ENCODE measurements around the gene SYCP2L. TPM values are rescaled to one million over a fixed set of nuclear protein-coding genes. Genes with fewer than 3 reads are reported as not detected.
"Not testable (repeated sequence)": the region's sequence is repeated elsewhere in the genome, so short reads cannot be mapped to it uniquely, and the experiment has no call there.

The SYCP2L gene
- total RNA-seq, 1 donor, result 0.36 TPM

DNA sequence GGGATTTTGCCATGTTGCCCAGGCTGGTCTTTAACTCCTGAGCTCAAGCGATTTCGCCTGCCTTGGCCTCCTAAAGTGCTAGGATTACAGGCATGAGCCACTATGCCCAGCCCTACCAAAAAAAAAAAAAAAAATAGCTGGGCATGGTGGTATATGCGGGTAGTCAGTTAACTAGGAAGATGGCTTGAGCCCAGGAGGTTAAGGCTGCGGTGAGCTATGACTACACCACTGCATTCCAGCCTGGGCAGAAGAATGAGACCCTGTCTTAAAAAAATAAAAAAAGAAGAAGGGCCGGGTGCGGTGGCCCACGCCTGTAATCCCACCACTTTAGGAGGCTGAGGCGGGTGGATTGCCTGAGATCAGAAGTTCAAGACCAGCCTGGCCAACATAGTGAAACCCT is 107.0 kb downstream of the SYCP2L start:
- Histone ChIP-seq H3K9me3 (ENCODE audit: low read depth, low read length) (no peaks in the 10 kb centered on the region), H3K36me3 (ENCODE audit: insufficient read depth, low read length) (no peaks in the 10 kb centered on the region)

DNA sequence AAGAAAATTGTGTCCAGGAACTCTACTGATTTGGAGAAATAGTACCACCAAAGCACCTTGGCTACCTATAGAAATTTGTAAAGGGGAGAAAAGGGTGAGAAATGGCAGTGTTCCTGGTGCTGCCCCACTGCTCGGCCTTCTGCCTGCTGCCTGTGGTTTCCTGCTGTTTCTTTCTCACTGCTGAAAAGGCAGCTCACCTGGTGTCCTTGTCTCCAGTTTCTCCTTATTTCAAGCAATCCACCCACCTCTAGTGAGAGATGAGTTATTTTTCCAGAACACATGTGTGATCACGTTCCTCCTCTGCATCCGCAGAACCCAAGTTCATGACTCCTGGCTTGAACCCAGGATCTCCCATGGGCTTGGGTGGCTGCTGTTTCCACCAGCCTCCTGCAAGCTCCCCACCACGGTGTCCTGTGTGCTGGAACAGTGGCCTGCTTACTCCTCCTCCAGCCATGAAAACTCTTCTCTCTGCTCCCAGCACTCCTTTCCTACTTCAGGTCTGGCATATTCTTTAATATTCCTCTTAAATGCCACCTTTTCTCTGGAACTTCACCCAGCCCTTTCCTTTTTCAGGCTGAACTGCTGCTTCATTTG is 108.4 kb downstream of the SYCP2L start:
- H4K20me1 ChIP-seq (ENCODE audit: insufficient read depth, low read length), result no peaks in the 10 kb centered on the region
- H3K36me3 ChIP-seq (ENCODE audit: insufficient read depth, low read length), result no peaks in the 10 kb centered on the region
- H3K27me3 ChIP-seq (ENCODE audit: insufficient read depth, low read length), result peaks cover 2% of the 10 kb centered on the region
- H3K79me2 ChIP-seq (ENCODE audit: insufficient read depth, low read length), result no peaks in the 10 kb centered on the region
- H3K9me3 ChIP-seq (ENCODE audit: low read depth, low read length), result no peaks in the 10 kb centered on the region
- H3K4me2 ChIP-seq (ENCODE audit: insufficient read depth, low read length), result no peak overlapping the region
- no peak for DNase-seq (ENCODE audit: insufficient read length, low spot score, missing footprints)
- no peak overlapping the region for H3K27ac ChIP-seq (ENCODE audit: low read depth, low read length)
- H3K4me3 ChIP-seq (ENCODE audit: insufficient read depth, low read length), result no peak overlapping the region
- TF ChIP-seq, protein P1, sequence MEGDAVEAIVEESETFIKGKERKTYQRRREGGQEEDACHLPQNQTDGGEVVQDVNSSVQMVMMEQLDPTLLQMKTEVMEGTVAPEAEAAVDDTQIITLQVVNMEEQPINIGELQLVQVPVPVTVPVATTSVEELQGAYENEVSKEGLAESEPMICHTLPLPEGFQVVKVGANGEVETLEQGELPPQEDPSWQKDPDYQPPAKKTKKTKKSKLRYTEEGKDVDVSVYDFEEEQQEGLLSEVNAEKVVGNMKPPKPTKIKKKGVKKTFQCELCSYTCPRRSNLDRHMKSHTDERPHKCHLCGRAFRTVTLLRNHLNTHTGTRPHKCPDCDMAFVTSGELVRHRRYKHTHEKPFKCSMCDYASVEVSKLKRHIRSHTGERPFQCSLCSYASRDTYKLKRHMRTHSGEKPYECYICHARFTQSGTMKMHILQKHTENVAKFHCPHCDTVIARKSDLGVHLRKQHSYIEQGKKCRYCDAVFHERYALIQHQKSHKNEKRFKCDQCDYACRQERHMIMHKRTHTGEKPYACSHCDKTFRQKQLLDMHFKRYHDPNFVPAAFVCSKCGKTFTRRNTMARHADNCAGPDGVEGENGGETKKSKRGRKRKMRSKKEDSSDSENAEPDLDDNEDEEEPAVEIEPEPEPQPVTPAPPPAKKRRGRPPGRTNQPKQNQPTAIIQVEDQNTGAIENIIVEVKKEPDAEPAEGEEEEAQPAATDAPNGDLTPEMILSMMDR (IDR thresholded peaks at IDR 0.05; ENCODE audit: extremely low read depth, low read depth, low read length), result no peak
- no peak overlapping the region for H2AFZ ChIP-seq (ENCODE audit: low read length)
- no peaks in the 10 kb centered on the region for H3K4me1 ChIP-seq (ENCODE audit: insufficient read depth, low read length)

More for the DNA sequence above, 107.0 kb downstream of the SYCP2L start:
- Histone ChIP-seq H3K79me2 (ENCODE audit: insufficient read depth, low read length) (no peaks in the 10 kb centered on the region), H3K4me1 (ENCODE audit: insufficient read depth, low read length) (no peaks in the 10 kb centered on the region), H3K4me2 (ENCODE audit: insufficient read depth, low read length) (no peak overlapping the region), H3K27ac (ENCODE audit: low read depth, low read length) (no peak overlapping the region), H3K4me3 (ENCODE audit: insufficient read depth, low read length) (no peak overlapping the region), H4K20me1 (ENCODE audit: insufficient read depth, low read length) (no peaks in the 10 kb centered on the region), H2AFZ (ENCODE audit: low read length) (no peak overlapping the region), H3K27me3 (ENCODE audit: insufficient read depth, low read length) (peaks cover 2% of the 10 kb centered on the region)
- no peak for DNase-seq (ENCODE audit: insufficient read length, low spot score, missing footprints)
- TF ChIP-seq, protein P1 (IDR thresholded peaks at IDR 0.05; ENCODE audit: extremely low read depth, low read depth, low read length), result no peak

DNA sequence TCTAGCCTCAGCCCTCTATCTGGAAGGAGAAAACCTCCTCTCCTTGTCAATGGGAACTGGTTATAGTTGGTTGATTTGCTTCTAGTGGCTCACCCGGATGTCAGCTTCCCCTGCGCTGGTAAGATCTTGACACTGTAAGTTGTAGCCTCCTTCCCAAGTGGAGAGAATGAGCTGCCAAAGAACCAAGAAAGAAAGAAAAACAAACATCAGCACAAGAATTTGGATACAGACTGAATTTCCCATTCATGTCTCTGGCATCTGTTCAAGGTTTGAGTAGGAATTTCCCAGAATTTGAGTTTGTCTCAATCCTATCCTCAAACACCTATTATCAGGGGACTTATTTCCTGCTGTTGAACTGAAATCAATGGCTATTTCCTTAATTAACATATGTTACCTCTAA is 113.1 kb downstream of the SYCP2L start:
- H2AFZ ChIP-seq (ENCODE audit: low read length), result peak overlapping the region; percentile 39
- no peak overlapping the region for H3K27ac ChIP-seq (ENCODE audit: low read depth, low read length)
- H4K20me1 ChIP-seq (ENCODE audit: insufficient read depth, low read length), result no peaks in the 10 kb centered on the region
- TF ChIP-seq, protein P1 (IDR thresholded peaks at IDR 0.05; ENCODE audit: extremely low read depth, low read depth, low read length), result no peak
- no peaks in the 10 kb centered on the region for H3K79me2 ChIP-seq (ENCODE audit: insufficient read depth, low read length)
- peaks cover 2% of the 10 kb centered on the region for H3K27me3 ChIP-seq (ENCODE audit: insufficient read depth, low read length)
- H3K9me3 ChIP-seq (ENCODE audit: low read depth, low read length), result no peaks in the 10 kb centered on the region
- H3K4me3 ChIP-seq (ENCODE audit: insufficient read depth, low read length), result no peak overlapping the region
- peak overlapping the region; percentile 31 for H3K4me2 ChIP-seq (ENCODE audit: insufficient read depth, low read length)
- no peaks in the 10 kb centered on the region for H3K4me1 ChIP-seq (ENCODE audit: insufficient read depth, low read length)
- H3K36me3 ChIP-seq (ENCODE audit: insufficient read depth, low read length), result no peaks in the 10 kb centered on the region
- no peak for DNase-seq (ENCODE audit: insufficient read length, low spot score, missing footprints)

DNA sequence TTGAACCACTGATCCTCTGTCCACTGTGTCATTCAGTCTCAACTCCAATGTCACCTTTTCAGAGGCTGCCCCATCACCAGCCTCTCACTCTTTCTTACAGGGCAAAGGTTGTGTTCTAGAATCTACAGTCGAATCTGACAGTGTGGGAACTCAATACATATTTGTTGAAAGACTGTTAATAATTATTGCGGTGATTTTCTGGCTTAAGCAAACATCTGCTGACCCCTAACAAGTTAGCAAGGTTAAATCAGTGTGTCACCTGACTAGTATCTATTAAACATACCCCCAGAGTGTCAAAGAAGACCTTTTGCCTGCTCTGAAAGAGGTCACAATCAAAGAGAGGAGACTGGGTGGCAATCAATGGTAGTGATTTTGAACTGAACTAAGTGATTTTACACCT is 115.3 kb downstream of the SYCP2L start:
- Histone ChIP-seq H3K27me3 (ENCODE audit: insufficient read depth, low read length) (peaks cover 2% of the 10 kb centered on the region), H4K20me1 (ENCODE audit: insufficient read depth, low read length) (no peaks in the 10 kb centered on the region), H3K4me2 (ENCODE audit: insufficient read depth, low read length) (no peak overlapping the region), H3K79me2 (ENCODE audit: insufficient read depth, low read length) (no peaks in the 10 kb centered on the region), H3K4me1 (ENCODE audit: insufficient read depth, low read length) (no peaks in the 10 kb centered on the region), H3K4me3 (ENCODE audit: insufficient read depth, low read length) (no peak overlapping the region), H3K9me3 (ENCODE audit: low read depth, low read length) (no peaks in the 10 kb centered on the region), H2AFZ (ENCODE audit: low read length) (no peak overlapping the region), H3K36me3 (ENCODE audit: insufficient read depth, low read length) (no peaks in the 10 kb centered on the region), H3K27ac (ENCODE audit: low read depth, low read length) (no peak overlapping the region)
- DNase-seq (ENCODE audit: insufficient read length, low spot score, missing footprints), result no peak
- TF ChIP-seq, protein P1 (IDR thresholded peaks at IDR 0.05; ENCODE audit: extremely low read depth, low read depth, low read length), result no peak

DNA sequence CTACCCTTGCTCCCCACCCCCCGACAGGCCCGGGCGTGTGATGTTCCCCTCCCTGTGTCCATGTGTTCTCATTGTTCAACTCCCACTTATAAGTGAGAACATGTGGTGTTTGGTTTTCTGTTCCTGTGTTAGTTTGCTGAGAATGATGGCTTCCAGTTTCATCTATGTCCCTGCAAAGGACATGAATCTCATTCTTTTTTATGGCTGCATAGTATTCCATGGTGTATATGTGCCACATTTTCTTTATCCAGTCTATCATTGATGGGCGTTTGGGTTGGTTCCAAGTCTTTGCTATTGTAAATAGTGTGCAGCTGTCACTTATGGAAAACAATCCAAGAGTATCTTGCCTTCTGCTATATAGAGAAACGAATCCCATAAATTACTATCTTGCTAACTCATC is 116.4 kb downstream of the SYCP2L start:
- H3K4me3 ChIP-seq (ENCODE audit: insufficient read depth, low read length); H3K27ac ChIP-seq (ENCODE audit: low read depth, low read length); H3K27me3 ChIP-seq (ENCODE audit: insufficient read depth, low read length); H3K36me3 ChIP-seq (ENCODE audit: insufficient read depth, low read length); H3K79me2 ChIP-seq (ENCODE audit: insufficient read depth, low read length); H3K4me2 ChIP-seq (ENCODE audit: insufficient read depth, low read length); H4K20me1 ChIP-seq (ENCODE audit: insufficient read depth, low read length); H2AFZ ChIP-seq (ENCODE audit: low read length); H3K4me1 ChIP-seq (ENCODE audit: insufficient read depth, low read length); H3K9me3 ChIP-seq (ENCODE audit: low read depth, low read length); DNase-seq (ENCODE audit: insufficient read length, low spot score, missing footprints): not testable (repeated sequence)
